NCI-H2081 treated with DMSO at 0.1 percent for 48 hours (cell line): ENCODE results near the gene ZNF445.
"Not testable (repeated sequence)": the region's sequence is repeated elsewhere in the genome, so short reads cannot be mapped to it uniquely, and the experiment has no call there.

Experiments
- DNase-seq: peaks from one replicate; lab custom pipeline; 2025; lab: John Stamatoyannopoulos, UW

Gene ZNF445

GRCh38 chr3:44477312-44478030 lies at the start of gene ZNF445:
TSS of gene ZNF445 (minus strand) at chr3:44477670. CDS start at chr3:44455549, 22,121 bp downstream.
- no peak for DNase-seq

GRCh38 chr3:44525060-44525459 lies 47.6 kb upstream of the ZNF445 start:
- DNase-seq = no peak

- no peak for DNase-seq
Observed at GRCh38 chr3:44522494-44522933, 45.0 kb upstream of the ZNF445 start.

- DNase-seq = no peak
Observed at GRCh38 chr3:44521721-44522120, 44.3 kb upstream of the ZNF445 start.

- DNase-seq = no peak
Observed at GRCh38 chr3:44518782-44519156, 41.3 kb upstream of the ZNF445 start.

- DNase-seq = no peak
Observed at GRCh38 chr3:44516230-44516629, 38.8 kb upstream of the ZNF445 start.

- no peak for DNase-seq
Observed at GRCh38 chr3:44513513-44513912, 36.0 kb upstream of the ZNF445 start.

- no peak for DNase-seq
Observed at GRCh38 chr3:44511238-44511566, 33.7 kb upstream of the ZNF445 start.

- DNase-seq = no peak
Observed at GRCh38 chr3:44510000-44510368, 32.5 kb upstream of the ZNF445 start.

- no peak for DNase-seq
Observed at GRCh38 chr3:44509393-44509921, 32.0 kb upstream of the ZNF445 start.

- DNase-seq = no peak
Observed at GRCh38 chr3:44506961-44507360, 29.5 kb upstream of the ZNF445 start.

GRCh38 chr3:44506556-44506955 lies 29.1 kb upstream of the ZNF445 start:
- no peak for DNase-seq

GRCh38 chr3:44504566-44504965 lies 27.1 kb upstream of the ZNF445 start:
- no peak for DNase-seq

GRCh38 chr3:44503178-44503577 lies 25.7 kb upstream of the ZNF445 start:
- DNase-seq = not testable (repeated sequence)

GRCh38 chr3:44501971-44502370 lies 24.5 kb upstream of the ZNF445 start:
- no peak for DNase-seq

- DNase-seq = not testable (repeated sequence)
Observed at GRCh38 chr3:44499899-44500168, 22.4 kb upstream of the ZNF445 start.

- DNase-seq = no peak
Observed at GRCh38 chr3:44499149-44499898, 21.9 kb upstream of the ZNF445 start.

- DNase-seq = no peak
Observed at GRCh38 chr3:44495636-44496415, 18.4 kb upstream of the ZNF445 start.

- no peak for DNase-seq
Observed at GRCh38 chr3:44492496-44492895, 15.0 kb upstream of the ZNF445 start.

GRCh38 chr3:44482721-44483120 lies 5.3 kb upstream of the ZNF445 start:
- no peak for DNase-seq

- DNase-seq = no peak
Observed at GRCh38 chr3:44478606-44479094, 1.2 kb upstream of the ZNF445 start.

GRCh38 chr3:44478055-44478468 lies 592 bp upstream of the ZNF445 start:
- DNase-seq = no peak

- DNase-seq = no peak
Observed at GRCh38 chr3:44476963-44477311, 533 bp downstream of the ZNF445 start.
